ENCODE measurements around the gene PUS1.
"Not testable (repeated sequence)": the region's sequence is repeated elsewhere in the genome, so short reads cannot be mapped to it uniquely, and the experiment has no call there.

The PUS1 gene

GRCh38 chr12:131928711-131929580, at the start of gene PUS1:
Gene PUS1, plus strand, starts transcription at chr12:131929276. Its CDS starts 447 bp downstream, at chr12:131929723.
- H3K4me3 ChIP-seq (ENCODE audit: low read depth, low read length), result peak within 1 kb of the TSS; percentile 71
- DNase-seq (ENCODE audit: low read depth), result peak; percentile 81
- TF ChIP-seq CTCF (IDR thresholded peaks at IDR 0.05; ENCODE audit: low read depth, low read length, missing control alignments), result no peak

GRCh38 chr12:131882804-131883520, 46.1 kb upstream of the PUS1 start:
- no peak for DNase-seq (ENCODE audit: low read depth)
- no peak for TF ChIP-seq CTCF (IDR thresholded peaks at IDR 0.05; ENCODE audit: low read depth, low read length, missing control alignments)

GRCh38 chr12:131883521-131883900, 45.6 kb upstream of the PUS1 start:
- TF ChIP-seq CTCF (IDR thresholded peaks at IDR 0.05; ENCODE audit: low read depth, low read length, missing control alignments), result no peak
- DNase-seq (ENCODE audit: low read depth), result no peak
- no peak overlapping the region for H3K4me3 ChIP-seq (ENCODE audit: low read depth, low read length)

More at GRCh38 chr12:131882804-131883520, 46.1 kb upstream of the PUS1 start:
- H3K4me3 ChIP-seq (ENCODE audit: low read depth, low read length), result no peak overlapping the region

GRCh38 chr12:131885076-131885475, 44.0 kb upstream of the PUS1 start:
- H3K4me3 ChIP-seq (ENCODE audit: low read depth, low read length); DNase-seq (ENCODE audit: low read depth): not testable (repeated sequence)

GRCh38 chr12:131885543-131886057, 43.5 kb upstream of the PUS1 start:
- no peak for DNase-seq (ENCODE audit: low read depth)
- H3K4me3 ChIP-seq (ENCODE audit: low read depth, low read length), result no peak overlapping the region
- no peak for TF ChIP-seq CTCF (IDR thresholded peaks at IDR 0.05; ENCODE audit: low read depth, low read length, missing control alignments)

- not testable (repeated sequence) for DNase-seq (ENCODE audit: low read depth); H3K4me3 ChIP-seq (ENCODE audit: low read depth, low read length)
These were observed 37.4 kb upstream of the PUS1 start for GRCh38 chr12:131891722-131892121.

GRCh38 chr12:131892711-131893604, 36.1 kb upstream of the PUS1 start:
- TF ChIP-seq CTCF (IDR thresholded peaks at IDR 0.05; ENCODE audit: low read depth, low read length, missing control alignments), result no peak
- no peak for DNase-seq (ENCODE audit: low read depth)
- no peak overlapping the region for H3K4me3 ChIP-seq (ENCODE audit: low read depth, low read length)
